ENCODE measurements around the gene CHD6.

The CHD6 gene

GRCh38 chr20:41367393-41367695 lies 250.8 kb downstream of the CHD6 start:
- no peak overlapping the region for H3K4me3 ChIP-seq (ENCODE audit: low read length)
- DNase-seq (ENCODE audit: low read depth, low spot score) = no peak

GRCh38 chr20:41366546-41367392 lies 251.4 kb downstream of the CHD6 start, which contains the start of gene EMILIN3:
Gene EMILIN3, minus strand, starts transcription at chr20:41366818. Its CDS starts 184 bp downstream, at chr20:41366634.
- no peak within 1 kb of the TSS for H3K4me3 ChIP-seq (ENCODE audit: low read length)
- DNase-seq (ENCODE audit: low read depth, low spot score) = no peak

GRCh38 chr20:41365777-41366545 lies 252.2 kb downstream of the CHD6 start:
- no peak for DNase-seq (ENCODE audit: low read depth, low spot score)
- no peak overlapping the region for H3K4me3 ChIP-seq (ENCODE audit: low read length)

- no peak overlapping the region for H3K4me3 ChIP-seq (ENCODE audit: low read length)
- DNase-seq (ENCODE audit: low read depth, low spot score) = no peak
Measured at GRCh38 chr20:41364967-41365765, 253.0 kb downstream of the CHD6 start.

GRCh38 chr20:41364236-41364855 lies 253.8 kb downstream of the CHD6 start:
- no peak overlapping the region for H3K4me3 ChIP-seq (ENCODE audit: low read length)
- DNase-seq (ENCODE audit: low read depth, low spot score) = no peak

GRCh38 chr20:41363601-41364000 lies 254.6 kb downstream of the CHD6 start:
- no peak for DNase-seq (ENCODE audit: low read depth, low spot score)
- no peak overlapping the region for H3K4me3 ChIP-seq (ENCODE audit: low read length)

- DNase-seq (ENCODE audit: low read depth, low spot score) = no peak
- no peak overlapping the region for H3K4me3 ChIP-seq (ENCODE audit: low read length)
Measured at GRCh38 chr20:41362748-41363140, 255.4 kb downstream of the CHD6 start.

GRCh38 chr20:41361757-41362747 lies 256.1 kb downstream of the CHD6 start:
- no peak for DNase-seq (ENCODE audit: low read depth, low spot score)
- H3K4me3 ChIP-seq (ENCODE audit: low read length) = no peak overlapping the region

GRCh38 chr20:41360831-41361756 lies 257.1 kb downstream of the CHD6 start:
- no peak for DNase-seq (ENCODE audit: low read depth, low spot score)
- no peak overlapping the region for H3K4me3 ChIP-seq (ENCODE audit: low read length)

- H3K4me3 ChIP-seq (ENCODE audit: low read length) = no peak overlapping the region
- DNase-seq (ENCODE audit: low read depth, low spot score) = no peak
Measured at GRCh38 chr20:41359541-41360011, 258.6 kb downstream of the CHD6 start.

- DNase-seq (ENCODE audit: low read depth, low spot score) = no peak
- no peak overlapping the region for H3K4me3 ChIP-seq (ENCODE audit: low read length)
Measured at GRCh38 chr20:41358717-41359116, 259.5 kb downstream of the CHD6 start.

- no peak overlapping the region for H3K4me3 ChIP-seq (ENCODE audit: low read length)
- DNase-seq (ENCODE audit: low read depth, low spot score) = no peak
Measured at GRCh38 chr20:41358230-41358629, 259.9 kb downstream of the CHD6 start.

GRCh38 chr20:41357424-41358163 lies 260.6 kb downstream of the CHD6 start:
- H3K4me3 ChIP-seq (ENCODE audit: low read length) = no peak overlapping the region
- DNase-seq (ENCODE audit: low read depth, low spot score) = no peak

GRCh38 chr20:41356951-41357350 lies 261.2 kb downstream of the CHD6 start:
- DNase-seq (ENCODE audit: low read depth, low spot score) = no peak
- no peak overlapping the region for H3K4me3 ChIP-seq (ENCODE audit: low read length)

GRCh38 chr20:41355598-41356203 lies 262.5 kb downstream of the CHD6 start:
- H3K4me3 ChIP-seq (ENCODE audit: low read length) = no peak overlapping the region
- DNase-seq (ENCODE audit: low read depth, low spot score) = no peak

GRCh38 chr20:41355192-41355591 lies 263.0 kb downstream of the CHD6 start:
- H3K4me3 ChIP-seq (ENCODE audit: low read length) = no peak overlapping the region
- no peak for DNase-seq (ENCODE audit: low read depth, low spot score)
